Breast epithelium (tissue), 4 donors: ENCODE results near the gene CAMTA1. TPM values are rescaled to one million over a fixed set of nuclear protein-coding genes. Genes with fewer than 3 reads are reported as not detected.

Experiments used
- DNase-seq, 2 donors: peaks; one replicate each; pipeline ENCODE4 v3.0.0-alpha.2; 2019; ENCODE audit warnings: low spot score in 2 of 2
- H3K27ac ChIP-seq, 2 donors: fragments of 200-600 bp; sonication (generic) in 1 of 2; one replicate each; pipeline ENCODE4 v1.5.1; 2016 to 2019; ENCODE audit warnings: mild to moderate bottlenecking in 1 of 2
- H3K27me3 ChIP-seq, 2 donors: fragments of 200-600 bp; sonication (generic) in 1 of 2; one replicate each; pipeline versions ENCODE4 v1.5.1 to v1.6.0; 2017 to 2019; ENCODE audit warnings: control low read depth in 1 of 2, mild to moderate bottlenecking in 1 of 2
- H3K36me3 ChIP-seq: fragments of 200-600 bp; one replicate; pipeline ENCODE4 v1.5.1; 2019
- H3K4me1 ChIP-seq, 2 donors: fragments of 200-600 bp; sonication (generic); one replicate each; pipeline ENCODE4 v1.5.1; 2016 to 2019; ENCODE audit warnings: control low read depth in 1 of 2
- H3K4me3 ChIP-seq, 3 donors: fragments of 200-600 bp; sonication (generic); 1 replicate in 2 of 3; 2 replicates in 1 of 3; pipeline ENCODE4 v1.5.1; 2016 to 2019; ENCODE audit warnings: mild to moderate bottlenecking in 3 of 3, moderate library complexity in 2 of 3
- H3K9me3 ChIP-seq, 2 donors: fragments of 200-600 bp; sonication (generic) in 1 of 2; one replicate each; pipeline ENCODE4 v1.5.1; 2016 to 2019; ENCODE audit warnings: control low read depth in 1 of 2
- CTCF ChIP-seq, 3 donors: fragments of 450-650 bp; IDR thresholded peaks; one replicate each; pipeline ENCODE4 v1.5.1; 2016 to 2017; ENCODE audit warnings: antibody characterized with exemption in 3 of 3, mild to moderate bottlenecking in 3 of 3, moderate library complexity in 3 of 3
- POLR2A ChIP-seq: fragments of 450-650 bp; IDR thresholded peaks from one replicate; pipeline ENCODE4 v1.6.1; 2016; ENCODE audit warnings: antibody characterized with exemption, mild to moderate bottlenecking, moderate library complexity
- POLR2AphosphoS5 ChIP-seq, 3 donors: sonication (generic); formaldehyde crosslinking; IDR thresholded peaks; one replicate each; pipeline ENCODE4 v1.6.1; 2017; ENCODE audit warnings: antibody characterized with exemption in 3 of 3
- intact Hi-C: fragments of 100-400 bp; cut with DNase I; formaldehyde crosslinking; loops from one replicate; pipeline ENCODE4 v1.15.1; 2023; ENCODE audit warnings: low total_unique reads
- total RNA-seq, 3 donors: library from RNA; depleted of rRNA; stranded (reverse); fragments of >200 nt; gene quantifications; one replicate each; pipeline ENCODE4 v1.1.0, GENCODE V29; 2016

Gene CAMTA1
- total RNA-seq, 3 donors from 2014 or later, result 53.4 to 84.0 (median 61.9) TPM

- TF ChIP-seq POLR2AphosphoS5 (IDR thresholded peaks at IDR 0.05), result no peak
- no peak for TF ChIP-seq CTCF (IDR thresholded peaks at IDR 0.05)
- no peak for TF ChIP-seq POLR2A
- H3K9me3 ChIP-seq, result no peaks in the 10 kb centered on the region
- no peak for DNase-seq
- H3K4me3 ChIP-seq, result no peak overlapping the region
- no peak overlapping the region for H3K27ac ChIP-seq
- no peaks in the 10 kb centered on the region for H3K36me3 ChIP-seq
- intact Hi-C loops, result no loop called here
- no peaks in the 10 kb centered on the region for H3K27me3 ChIP-seq
- H3K4me1 ChIP-seq, result no peaks in the 10 kb centered on the region
Observed at GRCh38 chr1:7348580-7348979, 563.3 kb downstream of the CAMTA1 start.

GRCh38 chr1:7350804-7351203, 565.5 kb downstream of the CAMTA1 start:
- no peaks in the 10 kb centered on the region for H3K4me1 ChIP-seq
- no peak for TF ChIP-seq POLR2AphosphoS5 (IDR thresholded peaks at IDR 0.05)
- no peak for TF ChIP-seq POLR2A
- no peak for TF ChIP-seq CTCF (IDR thresholded peaks at IDR 0.05)
- no peak overlapping the region for H3K27ac ChIP-seq
- intact Hi-C loops, result no loop called here
- H3K36me3 ChIP-seq, result no peaks in the 10 kb centered on the region
- no peaks in the 10 kb centered on the region for H3K27me3 ChIP-seq
- H3K9me3 ChIP-seq, result no peaks in the 10 kb centered on the region
- no peak for DNase-seq
- H3K4me3 ChIP-seq, result no peak overlapping the region

DNA sequence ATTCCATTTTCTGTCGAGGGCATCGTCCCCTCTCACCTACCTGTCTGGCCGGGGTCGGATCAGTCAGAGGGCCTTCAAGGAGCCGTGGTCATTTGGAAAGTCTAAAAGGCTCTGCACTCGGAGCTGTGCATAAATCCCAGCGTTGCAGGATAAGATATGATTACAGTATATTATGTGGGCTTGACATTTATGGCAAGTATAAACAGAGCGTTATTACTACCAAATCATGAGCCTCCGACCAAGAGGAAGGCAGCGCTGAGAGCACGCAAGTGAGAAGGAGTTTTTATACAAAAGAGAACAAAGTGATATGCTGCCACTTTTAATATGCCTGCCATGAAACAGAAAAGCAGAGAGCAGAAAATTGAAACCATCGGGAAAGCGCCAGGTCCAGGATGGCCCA, 566.4 kb downstream of the CAMTA1 start:
- H3K4me1 ChIP-seq, result no peaks in the 10 kb centered on the region
- intact Hi-C loops, result no loop called here

DNA sequence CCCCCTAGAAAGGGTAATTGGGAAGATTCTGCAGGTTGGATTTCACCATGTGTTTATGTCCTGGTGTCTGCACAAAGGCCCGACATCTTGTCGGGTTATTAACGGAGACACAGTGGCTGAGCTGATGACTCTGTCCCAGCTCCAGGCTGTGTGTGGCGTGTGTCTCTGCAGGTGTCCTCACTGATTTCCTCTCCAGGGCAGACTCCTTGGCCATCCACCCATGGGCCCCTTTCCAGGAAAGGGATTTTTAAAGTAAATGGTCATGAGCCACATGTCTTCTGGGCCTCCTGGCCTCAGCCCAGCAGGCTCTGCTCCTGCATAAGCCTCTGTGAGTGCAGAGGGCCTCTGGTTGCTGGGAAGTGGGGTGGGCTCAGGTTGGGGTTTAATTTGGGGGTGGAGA, 567.1 kb downstream of the CAMTA1 start:
- Histone ChIP-seq H3K27ac (no peak overlapping the region), H3K4me3 (no peak overlapping the region), H3K9me3 (no peaks in the 10 kb centered on the region), H3K4me1 (no peaks in the 10 kb centered on the region), H3K27me3 (no peaks in the 10 kb centered on the region), H3K36me3 (no peaks in the 10 kb centered on the region)
- intact Hi-C loops, result no loop called here
- no peak for DNase-seq
- TF ChIP-seq POLR2A (no peak), POLR2AphosphoS5 (IDR thresholded peaks at IDR 0.05) (no peak), CTCF (IDR thresholded peaks at IDR 0.05) (no peak)

More for the DNA sequence above, 566.4 kb downstream of the CAMTA1 start:
- DNase-seq, result no peak
- no peaks in the 10 kb centered on the region for H3K36me3 ChIP-seq
- TF ChIP-seq CTCF (IDR thresholded peaks at IDR 0.05) (no peak), POLR2A (no peak), POLR2AphosphoS5 (IDR thresholded peaks at IDR 0.05) (no peak)
- no peaks in the 10 kb centered on the region for H3K9me3 ChIP-seq
- H3K27ac ChIP-seq, result no peak overlapping the region
- H3K4me3 ChIP-seq, result no peak overlapping the region
- H3K27me3 ChIP-seq, result no peaks in the 10 kb centered on the region

DNA sequence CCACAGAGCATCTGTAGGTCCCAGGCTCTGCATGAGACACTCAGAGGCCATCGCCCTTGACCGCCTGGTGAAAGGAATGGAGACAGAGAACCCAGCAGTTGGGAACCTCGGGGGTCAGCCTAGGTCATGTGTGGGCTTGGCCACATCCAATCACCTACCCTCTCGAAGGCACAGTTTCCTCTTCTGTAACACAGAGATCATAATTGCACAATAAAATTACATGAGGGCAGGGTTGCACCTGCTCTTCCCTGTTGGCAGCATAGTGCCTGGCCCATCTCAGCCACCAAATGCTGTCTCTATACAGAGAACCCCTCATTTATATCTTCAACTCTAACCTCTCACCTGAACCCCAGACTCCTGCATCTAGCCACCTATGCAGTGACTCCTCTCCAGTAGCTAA, 567.7 kb downstream of the CAMTA1 start:
- intact Hi-C loops, result no loop called here
- no peaks in the 10 kb centered on the region for H3K36me3 ChIP-seq
- H3K27ac ChIP-seq, result no peak overlapping the region
- no peak for TF ChIP-seq POLR2AphosphoS5 (IDR thresholded peaks at IDR 0.05)
- no peak for TF ChIP-seq POLR2A
- no peak for TF ChIP-seq CTCF (IDR thresholded peaks at IDR 0.05)
- no peaks in the 10 kb centered on the region for H3K4me1 ChIP-seq
- no peaks in the 10 kb centered on the region for H3K27me3 ChIP-seq
- H3K4me3 ChIP-seq, result no peak overlapping the region
- H3K9me3 ChIP-seq, result no peaks in the 10 kb centered on the region
- no peak for DNase-seq
